Measurements from ENCODE around the gene FBLN5. TPM values are rescaled to one million over a fixed set of nuclear protein-coding genes. Genes with fewer than 3 reads are reported as not detected.

Gene FBLN5
- total RNA-seq, 1 donor from 2014 or later = 240 TPM

- Histone ChIP-seq H3K4me1 (peaks cover 7% of the 10 kb centered on the region), H3K4me3 (no peak overlapping the region), H3K9me3 (no peaks in the 10 kb centered on the region), H3K27ac (peak overlapping the region; percentile 69), H3K27me3 (no peaks in the 10 kb centered on the region), H3K36me3 (peaks cover 0 to 7% of the 10 kb centered on the region in 2 donors)
- no peak for TF ChIP-seq POLR2AphosphoS5 (IDR thresholded peaks at IDR 0.05; ENCODE audit: insufficient read depth in 1 of 2, low read depth in 1 of 2)
- no peak for TF ChIP-seq CTCF (IDR thresholded peaks at IDR 0.05)
- no peak for TF ChIP-seq POLR2A (IDR thresholded peaks at IDR 0.05)
- no peak for DNase-seq (ENCODE audit: extremely low spot score in 2 of 2)
- intact Hi-C loops (cut with DNase I) = no loop called here
Measured at GRCh38 chr14:91882369-91882768, 65.1 kb downstream of the FBLN5 start.

- Histone ChIP-seq H3K4me3 (no peak overlapping the region), H3K9me3 (no peaks in the 10 kb centered on the region), H3K27me3 (no peaks in the 10 kb centered on the region), H3K4me1 (peaks cover 7% of the 10 kb centered on the region), H3K27ac (no peak overlapping the region), H3K36me3 (peaks cover 0 to 14% of the 10 kb centered on the region in 2 donors)
- TF ChIP-seq POLR2A (IDR thresholded peaks at IDR 0.05) = no peak
- TF ChIP-seq CTCF (IDR thresholded peaks at IDR 0.05) = no peak
- no peak for TF ChIP-seq POLR2AphosphoS5 (IDR thresholded peaks at IDR 0.05; ENCODE audit: insufficient read depth in 1 of 2, low read depth in 1 of 2)
- no peak for DNase-seq (ENCODE audit: extremely low spot score in 2 of 2)
- intact Hi-C loops (cut with DNase I) = no loop called here
Measured at GRCh38 chr14:91879196-91879595, 68.3 kb downstream of the FBLN5 start.

GRCh38 chr14:91878274-91878673 is 69.2 kb downstream of the FBLN5 start:
- no peak for DNase-seq (ENCODE audit: extremely low spot score in 2 of 2)
- Histone ChIP-seq H3K27ac (no peak overlapping the region), H3K36me3 (peaks cover 0 to 14% of the 10 kb centered on the region in 2 donors), H3K9me3 (no peaks in the 10 kb centered on the region), H3K27me3 (no peaks in the 10 kb centered on the region), H3K4me3 (no peak overlapping the region), H3K4me1 (peaks cover 5% of the 10 kb centered on the region)
- intact Hi-C loops (cut with DNase I) = no loop called here
- TF ChIP-seq POLR2AphosphoS5 (IDR thresholded peaks at IDR 0.05; ENCODE audit: insufficient read depth in 1 of 2, low read depth in 1 of 2) (no peak), CTCF (IDR thresholded peaks at IDR 0.05) (no peak), POLR2A (IDR thresholded peaks at IDR 0.05) (no peak)

GRCh38 chr14:91877376-91877915 is 70.0 kb downstream of the FBLN5 start:
- Histone ChIP-seq H3K9me3 (no peaks in the 10 kb centered on the region), H3K4me1 (peaks cover 7% of the 10 kb centered on the region), H3K27me3 (no peaks in the 10 kb centered on the region), H3K4me3 (no peak overlapping the region), H3K27ac (no peak overlapping the region), H3K36me3 (peaks cover 0 to 14% of the 10 kb centered on the region in 2 donors)
- TF ChIP-seq POLR2AphosphoS5 (IDR thresholded peaks at IDR 0.05; ENCODE audit: insufficient read depth in 1 of 2, low read depth in 1 of 2) (no peak), CTCF (IDR thresholded peaks at IDR 0.05) (no peak), POLR2A (IDR thresholded peaks at IDR 0.05) (no peak)
- intact Hi-C loops (cut with DNase I) = no loop called here
- DNase-seq (ENCODE audit: extremely low spot score in 2 of 2) = no peak

GRCh38 chr14:91876492-91876891 is 71.0 kb downstream of the FBLN5 start:
- Histone ChIP-seq H3K36me3 (peaks cover 0 to 14% of the 10 kb centered on the region in 2 donors), H3K27ac (no peak overlapping the region), H3K4me1 (peaks cover 15% of the 10 kb centered on the region), H3K9me3 (no peaks in the 10 kb centered on the region), H3K4me3 (no peak overlapping the region), H3K27me3 (no peaks in the 10 kb centered on the region)
- TF ChIP-seq POLR2A (IDR thresholded peaks at IDR 0.05) (no peak), POLR2AphosphoS5 (IDR thresholded peaks at IDR 0.05; ENCODE audit: insufficient read depth in 1 of 2, low read depth in 1 of 2) (no peak)
- DNase-seq (ENCODE audit: extremely low spot score in 2 of 2) = no peak
- intact Hi-C loops (cut with DNase I) = no loop called here

Data from vagina (tissue), 2 donors.